Stimulated activated CD4-positive, alpha-beta T cell treated with anti-CD3 and anti-CD28 coated beads, TNF-alpha, amount 100 ng/mL, for 4 hours (primary cell): ENCODE results near the gene GRIP2.

Experiments used
- DNase-seq, 3 experiments: peaks; one replicate each; pipeline ENCODE4 v3.0.0-alpha.2; 2020; ENCODE audit warnings: low read depth in 3 of 3

The GRIP2 gene

DNA sequence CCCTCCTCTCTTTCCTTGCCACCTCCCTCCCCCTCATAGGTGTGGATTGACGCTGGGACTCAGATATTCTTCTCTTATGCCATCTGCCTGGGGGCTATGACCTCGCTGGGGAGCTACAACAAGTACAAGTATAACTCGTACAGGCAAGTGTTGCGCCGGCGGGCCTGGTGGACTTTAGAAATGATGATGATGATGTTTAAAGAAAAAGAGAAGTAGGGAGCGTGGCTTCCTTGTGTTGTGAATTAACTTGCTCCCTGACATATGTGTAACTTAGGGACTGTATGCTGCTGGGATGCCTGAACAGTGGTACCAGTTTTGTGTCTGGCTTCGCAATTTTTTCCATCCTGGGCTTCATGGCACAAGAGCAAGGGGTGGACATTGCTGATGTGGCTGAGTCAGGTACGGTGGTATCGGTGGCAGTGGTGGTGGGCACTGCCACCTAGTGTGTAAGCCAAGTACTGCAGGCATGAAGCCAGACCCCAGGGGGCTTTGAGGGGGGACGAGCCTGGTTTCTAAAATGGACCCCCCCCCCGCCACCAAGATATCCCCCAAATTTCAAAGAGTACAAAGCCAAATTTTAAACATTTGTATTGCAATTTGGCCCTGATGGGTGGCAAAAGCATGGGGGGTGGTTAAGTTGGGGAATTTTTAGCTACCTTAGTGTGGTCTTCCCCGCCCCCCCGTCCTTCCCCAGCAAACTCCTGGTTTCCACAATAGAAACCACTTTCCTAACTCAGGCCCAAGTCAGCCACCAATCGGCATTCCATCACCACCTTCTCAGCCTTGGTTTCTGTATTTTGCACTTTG is 72.1 kb downstream of the GRIP2 start:
- peak in 2 of 3 experiments; percentile 15 to 28 for DNase-seq

DNA sequence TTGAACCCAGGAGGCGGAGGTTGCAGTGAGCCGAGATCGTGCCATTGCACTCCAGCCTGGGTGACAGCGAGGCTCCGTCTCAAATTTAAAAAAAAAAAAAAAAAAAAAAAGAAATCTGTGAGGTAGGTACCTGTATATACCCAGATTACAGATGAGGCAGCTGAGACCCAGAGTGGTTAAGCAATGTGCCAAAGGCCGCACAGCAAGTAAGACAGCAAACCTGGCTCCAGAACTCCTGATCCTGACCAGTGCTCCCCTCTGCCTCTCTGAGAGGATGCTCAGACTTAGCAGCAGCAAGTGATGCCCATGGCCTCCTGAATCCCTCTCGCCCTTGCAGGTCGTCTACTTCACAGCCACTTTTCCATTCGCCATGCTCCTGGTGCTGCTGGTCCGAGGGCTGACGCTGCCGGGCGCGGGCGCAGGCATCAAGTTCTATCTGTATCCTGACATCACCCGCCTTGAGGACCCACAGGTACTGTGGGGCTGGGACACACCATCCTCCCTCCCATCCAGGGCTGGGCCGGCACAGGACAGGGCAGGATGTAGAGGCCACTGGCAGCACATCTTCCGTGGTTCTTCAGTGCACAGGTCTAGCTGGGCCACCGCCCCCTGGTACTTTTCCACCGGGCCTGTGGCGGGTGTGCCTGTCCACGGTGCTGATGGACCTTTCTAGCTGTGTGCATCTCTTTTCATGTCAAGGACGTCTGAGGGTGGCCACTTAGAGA is 73.8 kb downstream of the GRIP2 start:
- DNase-seq = no peak

DNA sequence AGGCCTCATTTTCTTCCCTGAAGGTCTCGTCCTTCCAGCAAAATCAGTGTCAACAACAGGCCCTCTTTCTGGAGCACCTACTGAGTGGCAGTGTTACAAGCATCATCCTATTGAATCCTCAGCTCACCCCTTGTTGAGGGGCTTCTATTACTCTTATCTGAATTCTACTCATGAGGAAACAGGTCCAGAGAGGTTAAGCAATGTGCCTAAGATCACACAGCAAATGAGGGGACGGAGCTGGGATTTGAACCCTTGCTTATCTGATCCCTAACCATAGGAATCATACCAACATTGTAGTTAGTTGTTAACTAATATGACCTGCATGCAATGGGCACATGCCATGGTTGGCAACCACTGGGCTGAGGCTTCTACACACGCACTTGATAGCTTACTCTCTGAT is 74.7 kb downstream of the GRIP2 start:
- DNase-seq = no peak

- no peak for DNase-seq
Measured at GRCh38 chr3:14464521-14464920, 75.6 kb downstream of the GRIP2 start.

DNA sequence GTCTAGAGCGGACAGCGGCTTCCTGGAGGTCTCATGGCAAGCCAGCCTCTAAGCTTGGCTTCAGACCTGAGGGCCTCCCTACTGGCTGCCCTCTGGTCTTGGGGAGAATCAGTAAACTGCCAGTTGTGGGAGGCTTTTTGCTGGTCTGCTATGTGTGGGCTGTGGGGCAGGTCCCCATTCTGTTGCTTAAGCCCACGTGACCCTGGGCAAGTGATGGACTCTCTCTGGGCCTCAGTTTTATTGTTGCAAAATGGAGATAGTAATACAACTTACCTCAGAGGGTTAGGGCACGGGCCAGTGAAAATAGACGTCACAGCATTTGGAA is 76.0 kb downstream of the GRIP2 start:
- no peak for DNase-seq

DNA sequence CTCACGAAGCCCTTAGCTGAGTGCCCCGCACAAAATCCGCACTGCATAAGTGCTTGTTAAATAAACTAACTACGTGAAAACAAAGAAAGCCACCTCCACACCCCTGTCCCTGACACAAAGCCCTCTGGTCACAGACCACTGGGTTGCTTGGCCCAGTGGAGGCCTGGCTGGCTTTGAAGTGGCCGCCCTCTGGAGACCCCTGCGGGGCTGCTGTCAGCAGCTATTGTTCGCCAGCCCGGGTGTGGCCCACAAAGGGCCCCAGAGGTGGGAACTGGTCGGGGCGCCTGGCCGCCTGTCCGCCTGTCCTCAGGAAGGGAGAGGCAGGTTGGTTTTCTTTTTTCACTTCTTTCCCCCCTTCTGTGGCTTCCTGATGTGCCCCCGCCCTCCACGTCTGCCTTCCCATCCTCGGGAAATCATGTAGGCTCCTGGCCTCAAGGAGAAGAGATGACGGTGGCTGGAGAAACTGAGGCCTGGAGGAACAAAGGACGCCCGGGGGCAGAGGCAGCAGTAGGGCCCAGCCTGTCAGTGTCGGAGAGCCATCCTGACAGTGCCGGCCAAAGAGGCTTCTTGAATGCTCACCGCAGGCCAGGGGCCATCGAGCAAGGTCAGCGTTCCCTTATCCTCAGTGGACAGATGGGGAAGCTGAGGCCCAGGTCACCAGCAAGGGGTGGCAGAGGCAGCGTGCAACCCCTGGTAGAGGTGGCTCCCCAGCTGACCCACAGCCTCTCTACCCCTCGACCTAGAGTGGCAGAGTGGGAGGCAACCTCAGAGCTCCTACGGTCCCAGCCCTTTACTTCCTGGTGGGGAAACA is 76.6 kb downstream of the GRIP2 start:
- no peak for DNase-seq

DNA sequence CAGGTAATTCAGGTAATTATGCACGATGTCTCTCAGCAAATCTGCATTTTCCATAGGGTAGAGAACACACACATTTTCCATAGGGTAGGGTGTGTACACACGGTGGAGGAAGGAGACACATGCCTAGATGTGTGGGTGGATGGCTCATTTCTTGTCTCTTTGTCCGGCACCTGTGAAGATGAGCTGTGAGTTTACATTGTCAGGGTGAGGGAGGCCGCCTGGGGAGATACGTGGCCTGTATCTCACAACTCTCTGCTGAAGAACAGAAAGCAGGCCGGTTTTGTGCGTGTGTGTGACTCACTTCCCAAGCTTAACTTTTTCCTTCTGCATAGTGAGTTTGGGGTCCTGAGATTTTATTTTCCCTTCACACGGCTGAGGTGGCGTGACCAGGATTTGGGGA is 77.4 kb downstream of the GRIP2 start:
- no peak for DNase-seq

DNA sequence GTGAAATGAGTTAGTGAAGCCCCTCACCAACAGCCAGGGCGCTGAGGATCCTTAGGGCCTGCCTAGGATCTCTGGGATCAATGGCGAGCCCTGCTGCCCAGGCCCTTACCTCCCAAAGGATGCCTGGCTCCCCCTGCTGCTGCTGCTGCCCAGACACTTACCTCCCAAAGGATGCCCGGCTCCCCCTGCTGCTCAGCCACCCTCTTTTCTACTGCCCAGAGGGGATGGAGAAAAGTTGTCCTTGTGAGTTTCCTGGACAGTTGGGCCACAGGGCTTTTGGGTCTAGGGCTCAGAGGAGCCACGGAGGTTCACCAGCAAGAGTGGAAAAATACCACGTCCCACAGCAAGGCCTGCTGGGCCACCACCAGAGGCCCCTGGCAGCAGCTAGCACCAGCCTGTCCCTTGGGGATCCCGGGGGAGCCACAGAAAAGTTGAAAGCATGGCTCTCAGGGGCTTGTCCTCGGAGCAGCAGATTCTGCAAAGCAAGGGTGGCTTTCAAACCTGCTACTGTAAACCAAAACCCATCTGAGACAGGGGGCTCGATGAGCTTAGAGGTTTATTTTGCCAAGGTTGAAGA is 78.3 kb downstream of the GRIP2 start:
- peak in 2 of 3 experiments; percentile 7 to 13 for DNase-seq

DNA sequence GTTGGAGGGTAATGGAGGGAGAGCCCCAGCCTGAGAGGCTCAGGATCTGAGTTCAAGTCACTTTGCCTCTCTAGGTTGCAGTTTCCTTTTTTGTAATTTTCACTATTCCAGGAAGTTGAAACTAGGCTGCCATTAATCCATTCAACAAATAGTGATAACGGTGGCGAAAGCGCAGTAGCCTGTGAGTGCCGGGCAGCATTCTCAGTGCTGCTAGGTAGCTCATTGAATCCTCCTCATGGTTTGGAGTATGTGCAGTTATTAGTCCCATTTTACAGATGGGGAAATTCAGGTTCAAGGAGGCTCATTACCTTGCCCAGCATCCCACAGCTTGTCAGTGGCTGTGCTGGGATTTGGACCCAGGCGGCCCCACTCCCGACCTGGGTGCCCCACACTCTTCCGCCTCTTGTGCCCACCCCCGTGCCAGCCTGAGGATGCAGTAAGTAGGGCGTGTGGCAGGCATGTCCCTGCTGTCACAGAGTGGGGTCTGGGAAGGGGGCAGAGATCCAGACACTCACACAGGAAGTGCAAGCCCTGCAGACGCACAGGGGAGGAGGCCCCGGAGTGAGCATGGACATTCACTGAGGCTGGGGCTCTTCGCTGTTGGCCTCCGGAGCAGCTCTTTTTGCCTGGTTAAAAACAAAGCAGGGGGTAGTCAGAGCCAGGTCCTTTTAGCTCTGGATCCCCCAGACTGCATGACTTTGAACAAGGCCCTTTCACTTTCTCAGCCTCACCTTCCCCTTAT is 79.0 kb downstream of the GRIP2 start:
- DNase-seq = no peak

DNA sequence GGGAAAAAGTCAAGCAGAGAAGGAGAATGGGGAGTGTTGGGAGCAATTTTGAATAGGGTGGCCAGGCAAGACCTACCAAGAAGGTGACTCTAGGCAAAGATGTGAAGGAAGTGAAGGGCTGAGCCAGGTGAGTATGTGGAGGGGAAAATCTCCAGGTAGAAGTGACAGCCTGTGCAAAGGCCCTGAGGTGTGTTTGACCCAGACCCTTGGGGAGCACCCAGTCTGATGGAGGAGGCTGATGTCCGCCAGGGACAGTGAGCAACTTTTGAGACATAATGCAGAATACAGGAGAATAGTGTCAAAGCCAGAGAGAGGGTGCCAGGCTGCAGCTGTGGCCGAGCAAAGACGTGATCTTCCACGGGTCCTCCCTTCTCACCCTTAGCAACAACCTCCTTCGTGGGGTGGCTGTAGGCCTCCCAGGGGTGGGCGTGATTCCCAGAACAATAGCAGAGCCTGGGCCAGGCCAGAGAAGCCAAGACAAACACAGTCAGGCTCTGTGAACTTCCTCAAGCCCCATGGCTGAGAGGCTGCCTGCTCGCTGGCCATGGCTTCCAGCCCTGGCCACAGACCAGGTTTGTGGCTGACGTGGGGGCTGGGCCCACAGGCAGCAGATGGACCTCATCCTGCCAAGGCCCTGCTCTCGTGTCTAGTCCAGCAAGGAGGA is 79.7 kb downstream of the GRIP2 start:
- no peak for DNase-seq

GRCh38 chr3:14459787-14460186 is 80.4 kb downstream of the GRIP2 start:
- DNase-seq = no peak

DNA sequence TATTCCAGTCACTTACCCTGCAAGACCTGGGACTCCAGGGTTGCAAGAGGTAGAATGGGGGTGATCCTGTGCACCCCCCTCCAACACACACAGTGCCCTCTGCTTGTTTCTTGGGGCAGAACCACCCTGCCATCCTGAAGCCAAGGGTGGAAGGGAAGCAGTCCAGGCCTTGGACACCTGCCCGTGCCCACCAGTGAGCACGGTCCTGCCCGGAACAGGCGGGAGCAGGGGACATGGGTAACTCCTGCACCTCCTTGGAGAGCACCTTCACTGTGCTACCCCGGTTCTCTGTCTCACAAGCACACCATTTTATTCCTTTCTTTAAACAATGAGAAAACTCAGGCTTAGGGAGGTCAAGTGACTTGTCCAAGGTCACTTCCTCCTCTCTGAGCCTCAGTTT is 80.8 kb downstream of the GRIP2 start:
- no peak for DNase-seq

DNA sequence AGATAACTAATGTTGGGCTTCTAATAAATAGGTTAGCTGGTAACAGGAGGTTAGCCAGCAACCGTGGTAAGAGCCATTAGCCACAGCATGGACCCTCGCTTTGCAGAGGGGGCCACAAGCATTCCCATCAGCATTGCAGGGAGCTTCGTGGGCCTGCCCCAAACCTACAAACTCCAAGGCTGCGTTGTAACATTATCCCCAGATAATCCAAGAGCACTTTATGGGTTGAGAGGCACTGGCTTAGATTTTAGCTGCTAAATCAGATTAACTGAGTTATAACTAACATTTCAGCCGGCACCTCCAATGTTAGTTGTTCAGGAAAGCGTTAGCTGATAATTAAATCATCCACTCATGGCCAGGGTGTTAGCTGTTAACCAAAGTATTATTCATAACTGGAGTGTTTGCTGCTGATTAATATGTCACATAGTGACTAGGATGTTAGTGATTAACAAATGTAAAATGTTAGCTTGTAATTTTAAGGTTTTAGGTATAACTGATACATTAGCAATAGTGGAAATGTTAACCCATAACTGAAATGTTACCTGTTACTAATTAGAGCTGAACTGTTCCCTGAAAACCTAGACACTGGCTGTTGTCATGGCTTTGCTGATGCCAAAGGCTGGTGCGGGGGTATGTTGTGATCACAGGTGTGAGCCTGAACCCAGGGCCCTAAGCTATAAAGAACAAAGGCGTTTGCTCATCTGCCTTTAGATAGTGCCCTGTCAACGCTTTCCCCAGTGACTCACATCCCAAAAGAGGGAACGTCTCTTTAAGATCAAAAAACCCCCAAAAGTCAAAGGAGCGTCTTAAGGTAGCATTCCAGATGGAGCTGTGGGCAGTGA is 81.5 kb downstream of the GRIP2 start:
- DNase-seq = no peak

DNA sequence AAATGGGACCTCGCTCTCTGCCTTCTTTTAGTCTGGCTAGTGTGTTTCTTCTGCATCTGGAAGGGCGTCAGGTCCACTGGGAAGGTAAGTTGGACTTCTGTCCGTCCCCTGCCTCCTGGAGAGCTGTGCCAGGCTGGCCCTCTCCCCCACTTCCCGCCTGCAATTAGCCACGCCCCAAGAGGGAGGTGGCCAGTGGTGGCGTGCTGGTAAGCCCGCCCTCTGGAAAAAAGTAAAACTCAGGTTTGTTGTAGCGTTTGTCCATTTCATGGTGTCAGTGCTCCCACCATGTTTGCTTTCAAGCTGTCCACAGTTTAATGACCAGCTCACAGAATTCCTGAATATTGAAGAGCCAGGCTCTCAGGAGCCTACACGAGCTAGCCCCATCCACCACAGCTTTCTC is 82.1 kb downstream of the GRIP2 start:
- no peak for DNase-seq

DNA sequence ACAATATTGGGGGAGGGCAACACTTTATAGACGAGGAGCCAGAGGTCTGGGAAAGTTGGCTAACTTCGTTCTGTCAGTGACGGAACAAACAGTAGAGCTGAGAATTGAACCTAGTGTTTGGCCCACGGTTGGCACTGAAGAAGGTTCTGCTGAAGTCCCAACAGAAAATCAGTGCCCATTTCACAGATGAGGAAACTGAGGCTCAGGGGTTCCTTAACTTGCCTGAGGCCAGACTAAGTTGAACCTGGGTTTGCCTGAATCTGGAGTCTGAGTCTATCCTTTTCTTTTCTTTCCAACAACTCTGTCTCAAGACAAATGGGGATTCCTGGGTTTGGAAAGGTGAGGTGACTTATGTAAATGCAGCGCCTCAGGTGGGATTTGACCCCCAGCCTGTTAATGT is 82.7 kb downstream of the GRIP2 start:
- no peak for DNase-seq

- no peak for DNase-seq
Measured at GRCh38 chr3:14456794-14457193, 83.3 kb downstream of the GRIP2 start.

DNA sequence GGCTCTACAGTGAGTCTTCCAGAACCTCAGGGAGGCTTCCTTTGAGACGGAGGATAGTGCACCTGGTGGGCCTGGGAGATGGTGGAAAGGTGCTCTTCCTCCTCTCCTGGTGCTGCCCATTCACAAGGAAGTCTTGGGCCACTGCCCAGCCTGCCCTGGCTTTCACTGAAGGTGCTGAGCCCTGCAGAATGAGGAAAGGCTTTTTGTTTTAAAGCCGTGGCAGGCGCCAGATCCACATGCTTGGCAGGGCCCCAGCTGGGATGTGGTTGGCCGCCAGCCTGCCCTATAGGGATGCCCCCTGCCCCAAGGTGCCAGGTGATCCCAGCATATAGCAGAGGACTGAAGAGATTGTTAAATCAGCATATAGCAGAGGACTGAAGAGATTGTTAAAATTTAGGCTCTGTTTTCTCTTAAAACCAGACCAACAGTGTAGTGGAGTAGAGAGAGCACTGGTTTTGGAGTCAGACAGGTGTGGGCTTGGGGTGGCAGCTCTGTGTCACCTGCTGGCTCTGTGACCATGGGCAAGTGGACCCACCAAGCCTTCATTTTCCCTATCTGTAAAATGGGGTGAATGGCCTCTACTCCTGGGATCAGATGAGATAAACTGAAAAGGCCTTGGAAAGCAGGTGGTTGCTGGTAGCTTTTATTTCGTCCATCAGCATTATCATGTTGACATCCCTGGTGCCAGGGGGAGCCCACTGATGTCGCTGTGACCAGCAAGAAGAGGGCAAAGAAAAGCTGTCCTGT is 84.4 kb downstream of the GRIP2 start:
- no peak for DNase-seq

DNA sequence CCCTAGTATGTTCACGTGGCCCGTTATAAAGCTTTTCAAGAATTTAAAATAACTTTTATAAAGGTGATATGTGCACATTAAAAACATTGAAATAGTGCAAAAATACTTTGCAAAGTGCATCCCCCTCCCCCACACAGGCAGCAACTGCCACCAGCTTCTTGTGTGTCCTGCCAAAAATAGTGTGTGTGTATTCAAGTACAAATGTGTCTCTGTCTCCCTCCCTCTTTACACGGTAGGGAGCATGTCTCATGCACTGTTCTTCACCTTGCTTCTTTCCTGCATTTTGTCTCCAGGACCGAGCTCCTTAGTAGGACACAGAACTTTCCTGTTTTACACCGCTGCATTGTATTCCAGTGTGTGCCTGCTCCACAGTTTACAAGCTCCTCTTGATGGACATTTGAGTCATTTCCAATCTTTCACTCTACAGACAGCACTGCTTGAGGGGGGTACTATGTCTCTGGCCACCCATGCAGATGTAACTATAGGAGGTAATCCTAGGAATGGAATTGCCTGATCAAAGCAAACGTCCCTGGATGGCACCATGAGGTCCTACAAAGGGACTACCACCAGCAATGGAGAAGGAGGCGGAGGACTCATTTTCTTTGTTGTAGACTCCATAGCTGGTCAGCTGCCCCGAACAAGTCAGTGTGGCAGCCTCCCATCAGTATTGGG is 85.4 kb downstream of the GRIP2 start:
- no peak for DNase-seq
